Measurements from ENCODE around the gene AP1G1. TPM values are rescaled to one million over a fixed set of nuclear protein-coding genes. Genes with fewer than 3 reads are reported as not detected.

AP1G1 gene
- total RNA-seq, 2 donors from 2014 or later: 62.7 to 68.5 TPM

DNA sequence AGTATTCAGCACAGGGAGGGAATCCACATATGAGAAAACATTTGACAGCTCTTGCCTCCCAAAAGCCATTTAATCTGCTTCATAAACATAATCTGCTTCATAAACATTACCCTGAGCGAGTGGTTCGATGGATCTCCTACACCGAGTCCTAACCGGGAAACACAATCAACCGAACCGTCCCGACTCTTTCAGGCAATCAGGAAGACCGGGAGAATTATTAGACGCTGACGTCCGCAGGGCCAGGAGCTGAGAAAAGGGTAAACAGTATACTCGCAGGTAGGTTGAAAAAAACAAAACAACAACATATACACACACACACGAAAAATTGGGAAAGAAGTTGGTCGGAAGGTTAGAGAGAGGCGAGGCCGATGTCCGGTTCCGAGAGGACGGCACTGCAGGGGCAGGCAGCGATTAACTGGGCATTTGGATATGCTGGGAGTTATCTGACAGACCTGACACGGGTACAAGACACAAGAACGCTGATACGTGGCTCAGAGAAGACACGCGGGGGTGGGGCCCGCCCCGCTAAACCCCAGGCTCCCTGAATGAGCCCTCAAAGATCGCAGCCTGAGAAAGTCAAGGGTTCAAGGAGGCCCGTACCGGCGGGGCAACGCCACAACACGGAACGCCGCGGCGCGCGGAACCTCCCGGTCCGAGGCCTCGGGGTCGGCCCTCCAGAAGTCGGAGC lies 585 bp downstream of the AP1G1 start:
- Histone ChIP-seq H3K27me3 (ENCODE audit: control insufficient read depth, insufficient read depth, low read length, poor library complexity, severe bottlenecking) (no peaks in the 10 kb centered on the region), H3K4me1 (ENCODE audit: control insufficient read depth, insufficient read depth, low read length) (no peaks in the 10 kb centered on the region), H3K4me3 (ENCODE audit: low read length) (peak overlapping the region; percentile 99), H3K9ac (ENCODE audit: extremely low read depth, low read length, poor library complexity, severe bottlenecking) (peak overlapping the region; percentile 100), H3K36me3 (ENCODE audit: control insufficient read depth, insufficient read depth, low read length) (peaks cover 22% of the 10 kb centered on the region), H3K27ac (ENCODE audit: low read depth, low read length) (peak overlapping the region; percentile 96), H3K9me3 (ENCODE audit: control insufficient read depth, low read length) (no peaks in the 10 kb centered on the region)
- 1 to 2% methylated on average over 24 to 39 of the region's 44 CpGs for WGBS, 2 experiments (ENCODE audit: insufficient coverage in 1 of 2, insufficient read length in 1 of 2)
- no peak for TF ChIP-seq CTCF (conservative IDR thresholded peaks at IDR 0.05)
- peak overlapping the region; percentile 89 for H3K4me3 Mint-ChIP-seq
- peak; percentile 47 for DNase-seq
- H3K27me3 Mint-ChIP-seq (ENCODE audit: insufficient read depth): no peaks in the 10 kb centered on the region
- peaks cover 12% of the 10 kb centered on the region for H3K36me3 Mint-ChIP-seq (ENCODE audit: low read depth)
- H3K27ac Mint-ChIP-seq: peak overlapping the region; percentile 100
- no peaks in the 10 kb centered on the region for H3K9me3 Mint-ChIP-seq
- H3K4me1 Mint-ChIP-seq: peaks cover 9% of the 10 kb centered on the region

GRCh38 chr16:71803305-71803690 lies 5.3 kb downstream of the AP1G1 start:
- no peak for DNase-seq
- Histone ChIP-seq H3K9ac (ENCODE audit: extremely low read depth, low read length, poor library complexity, severe bottlenecking) (no peak overlapping the region), H3K4me3 (ENCODE audit: low read length) (no peak overlapping the region), H3K4me1 (ENCODE audit: control insufficient read depth, insufficient read depth, low read length) (no peaks in the 10 kb centered on the region), H3K9me3 (ENCODE audit: control insufficient read depth, low read length) (no peaks in the 10 kb centered on the region), H3K36me3 (ENCODE audit: control insufficient read depth, insufficient read depth, low read length) (peaks cover 40% of the 10 kb centered on the region), H3K27ac (ENCODE audit: low read depth, low read length) (no peak overlapping the region), H3K27me3 (ENCODE audit: control insufficient read depth, insufficient read depth, low read length, poor library complexity, severe bottlenecking) (no peaks in the 10 kb centered on the region)
- H3K36me3 Mint-ChIP-seq (ENCODE audit: low read depth): peaks cover 22% of the 10 kb centered on the region
- no peaks in the 10 kb centered on the region for H3K9me3 Mint-ChIP-seq
- H3K4me1 Mint-ChIP-seq: peaks cover 6% of the 10 kb centered on the region
- TF ChIP-seq CTCF (conservative IDR thresholded peaks at IDR 0.05): no peak
- no peak overlapping the region for H3K4me3 Mint-ChIP-seq
- WGBS, 2 experiments (ENCODE audit: insufficient coverage in 1 of 2, insufficient read length in 1 of 2): 95 to 100% methylated on average over 1 of the region's 1 CpG
- no peaks in the 10 kb centered on the region for H3K27me3 Mint-ChIP-seq (ENCODE audit: insufficient read depth)
- H3K27ac Mint-ChIP-seq: peak overlapping the region; percentile 32

- H3K9me3 ChIP-seq (ENCODE audit: control insufficient read depth, low read length): no peaks in the 10 kb centered on the region
- no peak for TF ChIP-seq CTCF (conservative IDR thresholded peaks at IDR 0.05)
- Mint-ChIP-seq H3K27ac (no peak overlapping the region), H3K4me3 (no peak overlapping the region), H3K36me3 (ENCODE audit: low read depth) (peaks cover 21% of the 10 kb centered on the region), H3K9me3 (no peaks in the 10 kb centered on the region), H3K27me3 (ENCODE audit: insufficient read depth) (no peaks in the 10 kb centered on the region), H3K4me1 (no peaks in the 10 kb centered on the region)
- no peak overlapping the region for H3K9ac ChIP-seq (ENCODE audit: extremely low read depth, low read length, poor library complexity, severe bottlenecking)
- DNase-seq: no peak
- 86% methylated on average over 2 of the region's 2 CpGs; no CpG with 5 or more reads in 1 of the 2 experiments for WGBS, 2 experiments (ENCODE audit: insufficient coverage in 1 of 2, insufficient read length in 1 of 2)
- no peak overlapping the region for H3K27ac ChIP-seq (ENCODE audit: low read depth, low read length)
- no peaks in the 10 kb centered on the region for H3K27me3 ChIP-seq (ENCODE audit: control insufficient read depth, insufficient read depth, low read length, poor library complexity, severe bottlenecking)
- peaks cover 32% of the 10 kb centered on the region for H3K36me3 ChIP-seq (ENCODE audit: control insufficient read depth, insufficient read depth, low read length)
- no peaks in the 10 kb centered on the region for H3K4me1 ChIP-seq (ENCODE audit: control insufficient read depth, insufficient read depth, low read length)
- H3K4me3 ChIP-seq (ENCODE audit: low read length): no peak overlapping the region
Measured at GRCh38 chr16:71796501-71797097, 12.0 kb downstream of the AP1G1 start.
